ENCODE measurements around the gene SNCA.

The SNCA gene

DNA sequence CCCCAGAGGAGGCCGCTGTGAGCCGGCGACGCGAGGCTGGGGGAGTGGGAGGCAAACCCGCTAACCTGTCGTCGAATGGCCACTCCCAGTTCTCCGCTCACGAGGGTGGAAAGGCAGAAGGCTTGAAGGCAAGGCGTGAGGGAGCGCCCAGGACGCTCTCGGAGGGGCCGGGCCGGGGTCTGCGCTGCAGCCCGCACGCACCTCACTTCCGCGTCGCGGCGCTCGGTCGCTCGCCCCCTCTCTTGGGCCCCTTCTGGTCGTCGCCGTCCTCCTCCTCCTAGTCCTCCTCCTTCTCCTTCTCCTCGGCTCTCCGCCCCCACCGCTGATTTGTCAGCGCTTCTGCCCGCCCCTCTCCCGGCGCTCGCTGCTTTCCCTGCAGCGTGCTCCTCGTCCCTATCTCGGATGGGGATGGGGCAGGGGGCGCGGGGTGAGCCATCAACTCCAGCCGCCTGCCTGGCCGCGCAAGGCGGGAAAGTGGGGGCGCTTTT is at the start of gene SNCA:
Gene SNCA, minus strand, starts transcription at position 265 of the 488 bp plus-strand sequence. CDS start 1,494 bp downstream, outside the sequence.
- Mint-ChIP-seq H3K27ac (no peak within 1 kb of the TSS), H3K36me3 (no peaks in the 10 kb centered on the region), H3K9me3 (no peaks in the 10 kb centered on the region), H3K4me3 (peak within 1 kb of the TSS; percentile 83), H3K4me1 (peaks cover 25% of the 10 kb centered on the region), H3K27me3 (peaks cover 48% of the 10 kb centered on the region)

DNA sequence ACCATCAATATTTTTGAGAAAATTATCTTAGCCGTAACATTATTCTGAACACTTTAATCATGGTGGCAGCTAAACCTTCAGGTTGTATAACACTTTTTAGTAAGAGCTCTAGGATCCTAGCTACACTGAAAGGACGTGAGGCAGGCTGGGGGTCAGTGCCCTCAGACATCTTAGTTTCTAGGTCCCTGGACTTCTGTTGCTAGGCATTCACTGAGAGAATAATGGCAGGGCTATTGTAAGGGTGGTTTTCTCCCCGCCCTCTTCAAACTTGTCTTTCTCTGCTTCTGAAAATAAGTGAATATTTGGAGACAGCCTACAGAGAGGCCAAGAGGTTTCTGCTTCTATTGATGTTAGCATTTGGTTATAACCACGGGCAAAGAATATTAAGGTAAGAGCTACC is 42.3 kb upstream of the SNCA start:
- no peaks in the 10 kb centered on the region for H3K27me3 Mint-ChIP-seq
- no peak overlapping the region for H3K4me3 Mint-ChIP-seq
- H3K4me1 Mint-ChIP-seq = peaks cover 7% of the 10 kb centered on the region
- no peak overlapping the region for H3K27ac Mint-ChIP-seq
- no peaks in the 10 kb centered on the region for H3K36me3 Mint-ChIP-seq
- no peaks in the 10 kb centered on the region for H3K9me3 Mint-ChIP-seq

GRCh38 chr4:89878611-89879010 is 41.6 kb upstream of the SNCA start:
- Mint-ChIP-seq H3K4me3 (no peak overlapping the region), H3K4me1 (peaks cover 7% of the 10 kb centered on the region), H3K36me3 (no peaks in the 10 kb centered on the region), H3K27me3 (no peaks in the 10 kb centered on the region), H3K27ac (no peak overlapping the region), H3K9me3 (no peaks in the 10 kb centered on the region)

GRCh38 chr4:89876548-89876947 is 39.6 kb upstream of the SNCA start:
- Mint-ChIP-seq H3K36me3 (no peaks in the 10 kb centered on the region), H3K27ac (no peak overlapping the region), H3K4me3 (no peak overlapping the region)

DNA sequence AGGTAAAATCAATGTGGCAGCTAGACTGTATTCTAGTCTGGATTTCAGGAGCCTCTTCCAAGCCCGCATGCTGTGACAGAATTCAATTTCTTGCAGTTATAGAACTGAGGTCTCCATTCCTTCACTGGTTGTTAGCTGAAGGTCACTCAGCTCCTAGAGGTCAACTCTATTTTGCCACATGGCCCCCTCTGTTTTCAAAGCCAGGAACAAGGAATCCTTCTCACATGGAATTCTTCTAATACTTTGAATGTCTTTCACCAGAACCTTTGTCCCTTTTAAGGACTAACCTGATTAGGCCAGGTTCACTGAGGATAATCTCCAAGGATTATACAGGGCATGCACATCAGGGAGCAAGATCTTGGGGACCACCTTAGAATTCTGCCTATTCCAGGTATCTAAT is 34.2 kb upstream of the SNCA start:
- no peaks in the 10 kb centered on the region for H3K36me3 Mint-ChIP-seq
- H3K4me3 Mint-ChIP-seq = no peak overlapping the region
- peaks cover 3% of the 10 kb centered on the region for H3K27me3 Mint-ChIP-seq

More at GRCh38 chr4:89876548-89876947, 39.6 kb upstream of the SNCA start:
- H3K4me1 Mint-ChIP-seq = peaks cover 7% of the 10 kb centered on the region
- no peaks in the 10 kb centered on the region for H3K9me3 Mint-ChIP-seq
- H3K27me3 Mint-ChIP-seq = no peaks in the 10 kb centered on the region

GRCh38 chr4:89868999-89869589 is 32.1 kb upstream of the SNCA start:
- Mint-ChIP-seq H3K4me3 (no peak overlapping the region), H3K27ac (no peak overlapping the region), H3K27me3 (peaks cover 5% of the 10 kb centered on the region), H3K4me1 (no peaks in the 10 kb centered on the region), H3K9me3 (no peaks in the 10 kb centered on the region), H3K36me3 (no peaks in the 10 kb centered on the region)

More for the DNA sequence above, 34.2 kb upstream of the SNCA start:
- Mint-ChIP-seq H3K4me1 (peaks cover 2% of the 10 kb centered on the region), H3K9me3 (no peaks in the 10 kb centered on the region), H3K27ac (no peak overlapping the region)

DNA sequence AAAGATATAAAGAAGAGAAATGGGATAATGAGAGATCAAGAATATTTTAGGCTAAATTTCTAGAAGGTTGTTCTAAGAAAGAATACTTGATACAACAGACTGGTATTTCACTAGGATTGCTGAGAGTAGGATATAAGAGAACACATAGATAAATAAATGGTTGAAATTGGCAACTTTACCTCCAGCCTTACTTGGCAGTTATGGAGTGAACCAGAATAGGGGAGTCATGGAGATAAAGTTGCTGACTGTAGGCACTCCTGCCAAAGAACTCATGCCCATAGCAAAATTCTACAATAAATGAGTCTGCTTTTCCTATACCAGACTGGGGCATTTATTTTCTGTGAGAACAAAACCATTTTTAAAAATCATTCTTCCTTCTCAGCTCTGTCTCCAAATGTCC is 31.3 kb upstream of the SNCA start:
- H3K4me1 Mint-ChIP-seq = no peaks in the 10 kb centered on the region
- no peak overlapping the region for H3K27ac Mint-ChIP-seq

DNA sequence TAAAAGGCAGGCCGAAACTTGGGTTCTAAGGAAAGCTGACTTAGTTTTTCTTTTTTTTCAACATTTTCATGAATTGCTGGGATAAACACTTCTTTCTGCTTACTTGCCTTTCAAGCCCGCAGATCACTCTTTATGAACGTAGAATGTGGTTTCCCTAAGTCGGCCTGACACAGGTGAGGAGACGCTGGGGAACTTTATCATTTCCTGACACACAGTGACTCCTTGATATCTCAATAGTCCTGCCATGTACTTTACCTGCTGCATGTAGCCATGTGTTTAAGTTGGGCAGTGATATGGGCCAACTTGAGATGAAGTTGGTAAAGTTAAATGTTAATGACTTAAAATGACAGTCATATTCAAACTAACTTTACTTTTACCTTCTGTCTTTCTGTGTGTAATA is 26.6 kb upstream of the SNCA start:
- Mint-ChIP-seq H3K27ac (no peak overlapping the region), H3K27me3 (peaks cover 6% of the 10 kb centered on the region), H3K4me1 (no peaks in the 10 kb centered on the region), H3K4me3 (no peak overlapping the region), H3K9me3 (no peaks in the 10 kb centered on the region), H3K36me3 (no peaks in the 10 kb centered on the region)

More for the DNA sequence above, 31.3 kb upstream of the SNCA start:
- no peaks in the 10 kb centered on the region for H3K9me3 Mint-ChIP-seq
- H3K36me3 Mint-ChIP-seq = no peaks in the 10 kb centered on the region
- no peak overlapping the region for H3K4me3 Mint-ChIP-seq
- H3K27me3 Mint-ChIP-seq = peaks cover 5% of the 10 kb centered on the region

DNA sequence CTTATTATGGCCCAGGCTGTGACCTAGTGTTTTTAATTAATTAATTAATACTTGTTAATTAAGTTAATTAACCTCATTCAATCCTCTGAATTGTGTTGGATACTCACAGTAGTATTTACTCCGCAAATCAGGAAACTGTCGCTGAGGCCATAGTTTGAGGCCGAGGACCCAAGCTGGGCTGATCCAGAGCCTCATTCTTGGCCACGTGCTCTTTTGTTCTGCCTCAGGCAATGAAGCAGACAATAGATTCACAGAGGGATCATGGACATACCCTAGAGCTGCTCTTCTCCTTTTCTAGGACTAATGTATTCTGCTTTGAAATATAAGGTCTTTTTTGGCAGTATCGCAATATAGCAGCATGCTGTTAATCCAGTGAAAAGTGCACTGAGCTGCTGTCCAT is 24.0 kb upstream of the SNCA start:
- no peaks in the 10 kb centered on the region for H3K36me3 Mint-ChIP-seq
- H3K4me3 Mint-ChIP-seq = no peak overlapping the region
- H3K4me1 Mint-ChIP-seq = no peaks in the 10 kb centered on the region
- peaks cover 3% of the 10 kb centered on the region for H3K27me3 Mint-ChIP-seq
- no peak overlapping the region for H3K27ac Mint-ChIP-seq
- no peaks in the 10 kb centered on the region for H3K9me3 Mint-ChIP-seq

GRCh38 chr4:89855236-89855635 is 18.3 kb upstream of the SNCA start:
- Mint-ChIP-seq H3K27ac (no peak overlapping the region), H3K36me3 (peaks cover 4% of the 10 kb centered on the region), H3K4me3 (no peak overlapping the region), H3K9me3 (peaks cover 3% of the 10 kb centered on the region), H3K4me1 (no peaks in the 10 kb centered on the region), H3K27me3 (peaks cover 3% of the 10 kb centered on the region)

DNA sequence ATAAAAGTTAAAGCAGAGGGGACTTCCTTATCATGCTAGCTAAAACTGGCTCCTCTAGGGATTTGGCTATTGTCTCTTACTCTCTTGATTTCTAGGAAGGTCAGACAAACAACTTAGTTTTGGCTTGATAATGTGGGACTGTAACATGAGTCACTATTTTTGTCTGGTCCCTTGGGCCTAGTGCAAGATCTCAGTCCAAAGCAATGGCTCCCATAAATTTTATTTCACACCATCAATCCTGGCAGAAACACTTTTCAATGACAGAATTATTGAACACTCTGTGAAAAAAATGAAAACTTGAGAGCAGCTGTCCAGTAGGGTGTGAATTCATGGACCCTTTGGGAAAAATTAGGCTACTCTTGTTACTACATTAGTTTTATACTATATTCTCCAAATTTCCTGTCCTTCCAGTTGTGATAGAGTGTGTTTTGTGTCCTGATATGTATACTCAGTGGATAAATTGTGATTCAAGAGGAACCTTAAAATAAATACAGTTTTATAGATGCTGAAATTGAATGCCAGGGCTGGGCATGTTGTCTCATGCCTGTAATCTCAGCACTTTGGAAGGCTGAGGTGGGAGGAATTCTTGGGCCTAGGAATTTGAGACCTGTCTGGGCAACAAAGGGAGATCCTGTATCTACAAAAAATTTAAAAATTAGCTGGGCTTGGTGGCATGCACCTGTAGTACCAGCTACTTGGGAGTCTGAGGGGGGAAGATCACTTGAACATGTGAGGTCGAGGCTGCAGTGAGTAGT is 10.8 kb upstream of the SNCA start:
- peaks cover 7% of the 10 kb centered on the region for H3K36me3 Mint-ChIP-seq
- peaks cover 1% of the 10 kb centered on the region for H3K27me3 Mint-ChIP-seq
- peaks cover 8% of the 10 kb centered on the region for H3K9me3 Mint-ChIP-seq
- no peaks in the 10 kb centered on the region for H3K4me1 Mint-ChIP-seq
- no peak overlapping the region for H3K4me3 Mint-ChIP-seq
- no peak overlapping the region for H3K27ac Mint-ChIP-seq

GRCh38 chr4:89839558-89839957 is 2.6 kb upstream of the SNCA start:
- Mint-ChIP-seq H3K9me3 (no peaks in the 10 kb centered on the region), H3K4me3 (no peak overlapping the region), H3K27ac (no peak overlapping the region), H3K27me3 (peaks cover 46% of the 10 kb centered on the region), H3K36me3 (no peaks in the 10 kb centered on the region), H3K4me1 (peaks cover 25% of the 10 kb centered on the region)

DNA sequence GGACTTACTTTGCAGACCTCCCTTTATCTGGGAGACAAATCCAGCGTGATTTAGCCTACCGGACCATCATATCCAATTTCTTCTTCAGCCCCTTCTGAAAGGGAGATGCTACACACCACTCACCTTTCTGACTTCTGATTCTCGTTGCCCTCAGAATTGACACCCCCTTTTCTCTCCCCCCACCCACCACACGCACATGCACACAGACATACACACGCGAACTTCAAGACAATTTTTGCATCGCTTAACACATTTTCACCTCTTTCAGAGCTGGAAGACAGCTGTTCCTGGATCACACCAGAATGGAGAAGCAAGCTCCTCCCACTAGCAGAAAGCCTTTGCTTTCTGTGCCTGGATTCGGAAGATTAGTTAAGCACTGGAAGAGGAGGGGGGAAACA is 1.0 kb upstream of the SNCA start:
- H3K9me3 Mint-ChIP-seq = no peaks in the 10 kb centered on the region
- no peak overlapping the region for H3K27ac Mint-ChIP-seq
- H3K4me1 Mint-ChIP-seq = peaks cover 25% of the 10 kb centered on the region
- peaks cover 48% of the 10 kb centered on the region for H3K27me3 Mint-ChIP-seq
- H3K4me3 Mint-ChIP-seq = peak overlapping the region; percentile 83
- H3K36me3 Mint-ChIP-seq = no peaks in the 10 kb centered on the region

- Mint-ChIP-seq H3K27me3 (peaks cover 48% of the 10 kb centered on the region), H3K9me3 (no peaks in the 10 kb centered on the region)
Measured at GRCh38 chr4:89837385-89837992, 528 bp upstream of the SNCA start.

GRCh38 chr4:89836031-89836745 is 773 bp downstream of the SNCA start:
- H3K27ac Mint-ChIP-seq = no peak overlapping the region

More at GRCh38 chr4:89837385-89837992, 528 bp upstream of the SNCA start:
- H3K36me3 Mint-ChIP-seq = no peaks in the 10 kb centered on the region
- peaks cover 25% of the 10 kb centered on the region for H3K4me1 Mint-ChIP-seq
- H3K4me3 Mint-ChIP-seq = peak overlapping the region; percentile 83
- no peak overlapping the region for H3K27ac Mint-ChIP-seq

More at GRCh38 chr4:89836031-89836745, 773 bp downstream of the SNCA start:
- Mint-ChIP-seq H3K4me3 (peak overlapping the region; percentile 83), H3K4me1 (peaks cover 25% of the 10 kb centered on the region), H3K27me3 (peaks cover 45% of the 10 kb centered on the region), H3K36me3 (no peaks in the 10 kb centered on the region), H3K9me3 (no peaks in the 10 kb centered on the region)
